ENCODE results near the gene RPA3. TPM values are rescaled to one million over a fixed set of nuclear protein-coding genes. Genes with fewer than 3 reads are reported as not detected.

RPA3 gene
- total and polyA plus RNA-seq, 2 of the 13 experiments (the other 11 are each of a cell fraction or from before 2014, with no cell fraction given): 38.3 to 154 TPM

GRCh38 chr7:7751243-7752092, 33.1 kb upstream of the RPA3 start (continued):
- TF ChIP-seq FOXK1 (CRISPR knock-in tag; IDR thresholded peaks at IDR 0.05; ENCODE audit: borderline replicate concordance, low read depth) (0 out of 2 replicates have a peak, but pooled peaks have one; percentile 15), SNAPC2 (CRISPR knock-in tag; IDR thresholded peaks at IDR 0.05) (no peak), ZNF558 (CRISPR knock-in tag; IDR thresholded peaks at IDR 0.05; ENCODE audit: borderline replicate concordance) (no peak), SMARCC2 (IDR thresholded peaks at IDR 0.05) (no peak), ZNF841 (CRISPR knock-in tag; IDR thresholded peaks at IDR 0.05; ENCODE audit: borderline replicate concordance) (no peak), FOXA3 (CRISPR knock-in tag; IDR thresholded peaks at IDR 0.05) (peak; percentile 28; the same call in 1 of the 2 replicates), THYN1 (CRISPR knock-in tag; IDR thresholded peaks at IDR 0.05; ENCODE audit: borderline replicate concordance, low read depth) (no peak), IRF2 (CRISPR knock-in tag; IDR thresholded peaks at IDR 0.05) (no peak), ZNF263 (CRISPR knock-in tag; IDR thresholded peaks at IDR 0.05) (no peak), FOXP1 (IDR thresholded peaks at IDR 0.05) (no peak), FOXP1 (CRISPR knock-in tag; IDR thresholded peaks at IDR 0.05) (peak; percentile 42; the same call in 1 of the 2 replicates), BRD4 (CRISPR knock-in tag; IDR thresholded peaks at IDR 0.05) (no peak), SOX6 (IDR thresholded peaks at IDR 0.05) (no peak), SOX6 (CRISPR knock-in tag; IDR thresholded peaks at IDR 0.05) (0 out of 2 replicates have a peak, but pooled peaks have one; percentile 25), PAXIP1 (CRISPR knock-in tag; conservative IDR thresholded peaks at IDR 0.05) (0 out of 2 replicates have a peak, but pooled peaks have one; percentile 24), HNF4A (CRISPR knock-in tag; IDR thresholded peaks at IDR 0.05) (peak; percentile 31; the same call in 1 of the 2 replicates), SP5 (CRISPR knock-in tag; IDR thresholded peaks at IDR 0.05; ENCODE audit: borderline replicate concordance, low read depth) (no peak), HOXA5 (CRISPR knock-in tag; IDR thresholded peaks at IDR 0.05) (no peak), FOXP4 (CRISPR knock-in tag; IDR thresholded peaks at IDR 0.05) (peak; percentile 57), ZGPAT (CRISPR knock-in tag; IDR thresholded peaks at IDR 0.05) (0 out of 2 replicates have a peak, but pooled peaks have one; percentile 25), SNAPC5 (CRISPR knock-in tag; IDR thresholded peaks at IDR 0.05; ENCODE audit: borderline replicate concordance) (no peak), PPARG (CRISPR knock-in tag; conservative IDR thresholded peaks at IDR 0.05) (0 out of 2 replicates have a peak, but pooled peaks have one; percentile 19)

All from HepG2 (cell line).